ENCODE results near the gene VPREB1. TPM values are rescaled to one million over a fixed set of nuclear protein-coding genes. Genes with fewer than 3 reads are reported as not detected.
A peak's percentile ranks its signal among the peaks of the same experiment; 100 is the strongest.
"Not testable (repeated sequence)": the region's sequence is repeated elsewhere in the genome, so short reads cannot be mapped to it uniquely, and the experiment has no call there.

VPREB1 gene
- polyA plus RNA-seq, 3 donors: not detected

DNA sequence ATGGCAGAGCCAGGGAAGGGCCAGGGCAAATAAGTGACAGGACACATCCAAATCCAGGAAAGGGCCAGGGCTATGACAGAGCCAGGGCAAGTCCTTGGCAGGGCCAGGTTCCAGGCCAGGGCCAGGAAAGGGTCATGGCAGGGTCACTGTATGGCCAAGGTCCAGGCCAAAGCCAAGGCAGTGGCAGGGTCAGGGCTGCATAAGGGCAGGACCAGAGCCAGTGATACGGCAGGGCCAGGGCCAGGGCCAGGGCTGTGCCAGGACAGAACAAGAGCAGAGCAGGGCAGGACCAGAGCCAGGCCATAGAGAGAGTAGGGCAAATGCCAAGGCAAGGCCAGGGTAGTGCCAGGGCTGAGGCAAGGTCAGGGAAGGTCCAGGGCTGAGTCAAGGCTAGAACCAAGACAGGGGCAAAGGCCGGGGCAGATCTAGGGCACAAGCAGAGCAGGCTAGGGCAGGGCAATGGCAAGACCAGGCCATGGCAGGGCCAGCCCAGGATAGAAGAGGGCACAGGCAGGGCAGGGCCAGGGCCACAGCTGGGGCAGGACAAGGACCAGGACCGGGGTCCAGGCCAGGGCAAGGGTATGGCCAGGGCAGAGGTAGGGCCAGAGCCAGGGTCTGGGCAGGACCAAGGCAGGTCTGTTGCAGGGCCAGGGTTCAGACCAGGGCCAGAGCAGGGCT lies 46.7 kb downstream of the VPREB1 start:
- not testable (repeated sequence) for DNase-seq; H4K20me1 ChIP-seq (ENCODE audit: insufficient read depth, low read length)

DNA sequence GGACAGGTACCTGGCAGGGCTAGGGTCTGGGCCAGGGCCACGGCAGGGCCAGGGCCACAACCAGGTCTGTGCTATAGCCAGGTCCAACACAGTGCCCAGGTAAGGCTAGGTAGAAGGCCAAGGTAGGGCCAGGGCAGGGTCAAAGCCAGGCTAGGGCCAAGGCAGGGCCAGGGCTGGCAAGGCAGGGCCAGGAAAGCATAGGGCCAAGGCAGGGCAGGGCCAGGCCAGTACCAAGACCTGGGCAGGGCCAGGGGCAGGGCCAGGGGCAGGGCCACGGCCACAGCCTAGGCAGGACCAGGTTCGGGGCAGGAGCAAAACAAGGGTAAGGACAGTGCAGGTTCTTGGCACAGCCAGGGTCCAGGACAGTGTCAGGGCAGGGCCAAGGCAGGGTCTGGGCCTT lies 48.1 kb downstream of the VPREB1 start:
- peak overlapping the region in 1 of 7 donors; percentile 43 for H3K27ac Mint-ChIP-seq
- peaks cover 13 to 35% of the 10 kb centered on the region in 2 donors for H3K36me3 Mint-ChIP-seq

More for the DNA sequence above, 46.7 kb downstream of the VPREB1 start:
- H3K27me3 ChIP-seq (ENCODE audit: control insufficient read depth in 2 of 2, insufficient read depth in 2 of 2, low read length in 2 of 2); H3K9me3 Mint-ChIP-seq; intact Hi-C loops (cut with micrococcal nuclease); H3K4me3 ChIP-seq (replicated peaks in 1 of 3; ENCODE audit: low read depth in 2 of 3, low read length in 3 of 3); H3K9ac ChIP-seq (ENCODE audit: insufficient read depth, low read length, poor library complexity, severe bottlenecking); H3K27me3 Mint-ChIP-seq (ENCODE audit: low read depth in 3 of 3); H3K4me3 Mint-ChIP-seq; H3K79me2 ChIP-seq (ENCODE audit: insufficient read depth, low read length); H3K9me3 ChIP-seq (replicated peaks in 1 of 2; ENCODE audit: control insufficient read depth in 1 of 2, insufficient read depth in 1 of 2, low read length in 2 of 2); H3K4me1 ChIP-seq (ENCODE audit: control insufficient read depth in 1 of 2, insufficient read depth in 2 of 2, low read length in 2 of 2); H3K27ac ChIP-seq (ENCODE audit: low read depth in 1 of 2, low read length in 2 of 2); H3K4me2 ChIP-seq (replicated peaks; ENCODE audit: extremely low read depth, low read length, poor library complexity, severe bottlenecking); H2AFZ ChIP-seq (ENCODE audit: insufficient read depth, low read depth, low read length, poor library complexity, severe bottlenecking); H3K4me1 Mint-ChIP-seq; H3K27ac Mint-ChIP-seq: not testable (repeated sequence)
- peaks cover 10 to 16% of the 10 kb centered on the region in 2 donors for H3K36me3 ChIP-seq (replicated peaks in 1 of 2; ENCODE audit: control insufficient read depth in 1 of 2, insufficient read depth in 2 of 2, low read length in 2 of 2)
- 95% methylated on average over 2 of the region's 3 CpGs for WGBS (ENCODE audit: insufficient coverage)
- peaks cover 13 to 35% of the 10 kb centered on the region in 2 donors for H3K36me3 Mint-ChIP-seq

DNA sequence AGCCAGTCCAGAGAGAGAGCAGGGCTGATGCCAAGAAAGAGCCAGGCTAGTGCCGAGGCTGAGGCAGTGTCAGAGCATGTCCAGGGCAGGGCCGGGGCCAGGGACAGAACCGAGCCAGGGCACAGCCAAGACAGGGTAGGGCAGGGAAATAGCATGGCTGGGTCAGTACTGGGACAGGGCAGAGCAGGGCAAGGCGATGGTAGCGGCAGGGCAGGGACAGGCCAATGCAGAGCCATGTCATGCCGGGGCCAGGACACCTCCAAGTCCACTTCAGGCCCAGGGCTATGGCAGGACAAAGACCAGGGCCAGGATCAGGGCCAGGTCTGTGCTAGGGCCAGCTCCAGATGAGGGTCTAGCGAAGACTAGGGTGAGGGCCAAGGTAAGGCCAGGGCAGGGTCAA lies 48.9 kb downstream of the VPREB1 start:
- H3K27me3 Mint-ChIP-seq (ENCODE audit: low read depth in 3 of 3); H3K4me3 Mint-ChIP-seq; DNase-seq; H3K9me3 ChIP-seq (replicated peaks in 1 of 2; ENCODE audit: control insufficient read depth in 1 of 2, insufficient read depth in 1 of 2, low read length in 2 of 2); H3K27me3 ChIP-seq (ENCODE audit: control insufficient read depth in 2 of 2, insufficient read depth in 2 of 2, low read length in 2 of 2); H3K4me2 ChIP-seq (replicated peaks; ENCODE audit: extremely low read depth, low read length, poor library complexity, severe bottlenecking); H3K9me3 Mint-ChIP-seq; H3K4me1 Mint-ChIP-seq; H3K4me3 ChIP-seq (replicated peaks in 1 of 3; ENCODE audit: low read depth in 2 of 3, low read length in 3 of 3); H3K4me1 ChIP-seq (ENCODE audit: control insufficient read depth in 1 of 2, insufficient read depth in 2 of 2, low read length in 2 of 2); H3K27ac ChIP-seq (ENCODE audit: low read depth in 1 of 2, low read length in 2 of 2); intact Hi-C loops (cut with micrococcal nuclease); H3K9ac ChIP-seq (ENCODE audit: insufficient read depth, low read length, poor library complexity, severe bottlenecking); H4K20me1 ChIP-seq (ENCODE audit: insufficient read depth, low read length); H2AFZ ChIP-seq (ENCODE audit: insufficient read depth, low read depth, low read length, poor library complexity, severe bottlenecking): not testable (repeated sequence)
- peaks cover 13 to 35% of the 10 kb centered on the region in 2 donors for H3K36me3 Mint-ChIP-seq
- Histone ChIP-seq H3K79me2 (ENCODE audit: insufficient read depth, low read length) (peaks cover 11% of the 10 kb centered on the region), H3K36me3 (replicated peaks in 1 of 2; ENCODE audit: control insufficient read depth in 1 of 2, insufficient read depth in 2 of 2, low read length in 2 of 2) (peaks cover 10 to 16% of the 10 kb centered on the region in 2 donors)
- WGBS (ENCODE audit: insufficient coverage): 100% methylated on average over 6 of the region's 7 CpGs
- H3K27ac Mint-ChIP-seq: peak overlapping the region in 3 of 7 donors; percentile 33 to 74 (median 70)

More for the DNA sequence above, 48.1 kb downstream of the VPREB1 start:
- H4K20me1 ChIP-seq (ENCODE audit: insufficient read depth, low read length); H2AFZ ChIP-seq (ENCODE audit: insufficient read depth, low read depth, low read length, poor library complexity, severe bottlenecking); DNase-seq; H3K4me1 ChIP-seq (ENCODE audit: control insufficient read depth in 1 of 2, insufficient read depth in 2 of 2, low read length in 2 of 2); H3K4me3 ChIP-seq (replicated peaks in 1 of 3; ENCODE audit: low read depth in 2 of 3, low read length in 3 of 3); H3K9me3 ChIP-seq (replicated peaks in 1 of 2; ENCODE audit: control insufficient read depth in 1 of 2, insufficient read depth in 1 of 2, low read length in 2 of 2); H3K27me3 Mint-ChIP-seq (ENCODE audit: low read depth in 3 of 3); H3K4me3 Mint-ChIP-seq; H3K4me2 ChIP-seq (replicated peaks; ENCODE audit: extremely low read depth, low read length, poor library complexity, severe bottlenecking); H3K27me3 ChIP-seq (ENCODE audit: control insufficient read depth in 2 of 2, insufficient read depth in 2 of 2, low read length in 2 of 2); H3K4me1 Mint-ChIP-seq; H3K9ac ChIP-seq (ENCODE audit: insufficient read depth, low read length, poor library complexity, severe bottlenecking); intact Hi-C loops (cut with micrococcal nuclease); H3K27ac ChIP-seq (ENCODE audit: low read depth in 1 of 2, low read length in 2 of 2); H3K9me3 Mint-ChIP-seq; H3K79me2 ChIP-seq (ENCODE audit: insufficient read depth, low read length): not testable (repeated sequence)
- H3K36me3 ChIP-seq (replicated peaks in 1 of 2; ENCODE audit: control insufficient read depth in 1 of 2, insufficient read depth in 2 of 2, low read length in 2 of 2): peaks cover 10 to 16% of the 10 kb centered on the region in 2 donors
- 91% methylated on average over 3 of the region's 3 CpGs for WGBS (ENCODE audit: insufficient coverage)

DNA sequence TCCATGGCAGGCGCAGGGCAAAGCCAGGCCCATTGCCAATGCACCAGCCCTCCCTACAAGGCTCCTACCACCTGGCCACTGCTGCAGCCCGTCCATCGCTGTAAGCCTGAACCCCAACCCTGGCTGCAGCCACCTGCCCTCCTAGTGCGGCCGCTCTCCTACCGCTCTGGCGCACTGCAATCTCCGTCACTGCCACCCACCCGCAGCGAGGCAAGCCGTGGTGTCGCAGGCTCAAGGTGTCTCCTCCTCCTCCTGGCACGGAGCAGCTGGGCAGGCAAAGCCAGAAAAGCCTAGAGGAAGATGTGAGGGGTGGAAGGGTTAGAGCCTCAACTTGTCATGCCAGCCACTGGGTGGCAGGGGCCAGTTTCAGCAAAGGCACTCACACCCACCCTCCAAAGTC lies 50.1 kb downstream of the VPREB1 start:
- H3K36me3 ChIP-seq (replicated peaks in 1 of 2; ENCODE audit: control insufficient read depth in 1 of 2, insufficient read depth in 2 of 2, low read length in 2 of 2): peaks cover 10 to 16% of the 10 kb centered on the region in 2 donors
- H3K9me3 Mint-ChIP-seq; H4K20me1 ChIP-seq (ENCODE audit: insufficient read depth, low read length); H3K27ac ChIP-seq (ENCODE audit: low read depth in 1 of 2, low read length in 2 of 2); H3K4me1 ChIP-seq (ENCODE audit: control insufficient read depth in 1 of 2, insufficient read depth in 2 of 2, low read length in 2 of 2); intact Hi-C loops (cut with micrococcal nuclease); H3K4me3 ChIP-seq (replicated peaks in 1 of 3; ENCODE audit: low read depth in 2 of 3, low read length in 3 of 3); H2AFZ ChIP-seq (ENCODE audit: insufficient read depth, low read depth, low read length, poor library complexity, severe bottlenecking); H3K27me3 Mint-ChIP-seq (ENCODE audit: low read depth in 3 of 3); H3K9ac ChIP-seq (ENCODE audit: insufficient read depth, low read length, poor library complexity, severe bottlenecking); H3K4me3 Mint-ChIP-seq; H3K27ac Mint-ChIP-seq; H3K27me3 ChIP-seq (ENCODE audit: control insufficient read depth in 2 of 2, insufficient read depth in 2 of 2, low read length in 2 of 2); H3K4me2 ChIP-seq (replicated peaks; ENCODE audit: extremely low read depth, low read length, poor library complexity, severe bottlenecking); DNase-seq; H3K9me3 ChIP-seq (replicated peaks in 1 of 2; ENCODE audit: control insufficient read depth in 1 of 2, insufficient read depth in 1 of 2, low read length in 2 of 2): not testable (repeated sequence)
- H3K4me1 Mint-ChIP-seq: peaks cover 14% of the 10 kb centered on the region
- WGBS (ENCODE audit: insufficient coverage): 99% methylated on average over 11 of the region's 13 CpGs
- peaks cover 17% of the 10 kb centered on the region for H3K79me2 ChIP-seq (ENCODE audit: insufficient read depth, low read length)
- peaks cover 13 to 35% of the 10 kb centered on the region in 2 donors for H3K36me3 Mint-ChIP-seq
